ENCODE measurements around the gene FBXW9. TPM values are rescaled to one million over a fixed set of nuclear protein-coding genes. Genes with fewer than 3 reads are reported as not detected.

The FBXW9 gene
- total RNA-seq, 1 experiment from 2014 or later = 14.0 TPM

DNA sequence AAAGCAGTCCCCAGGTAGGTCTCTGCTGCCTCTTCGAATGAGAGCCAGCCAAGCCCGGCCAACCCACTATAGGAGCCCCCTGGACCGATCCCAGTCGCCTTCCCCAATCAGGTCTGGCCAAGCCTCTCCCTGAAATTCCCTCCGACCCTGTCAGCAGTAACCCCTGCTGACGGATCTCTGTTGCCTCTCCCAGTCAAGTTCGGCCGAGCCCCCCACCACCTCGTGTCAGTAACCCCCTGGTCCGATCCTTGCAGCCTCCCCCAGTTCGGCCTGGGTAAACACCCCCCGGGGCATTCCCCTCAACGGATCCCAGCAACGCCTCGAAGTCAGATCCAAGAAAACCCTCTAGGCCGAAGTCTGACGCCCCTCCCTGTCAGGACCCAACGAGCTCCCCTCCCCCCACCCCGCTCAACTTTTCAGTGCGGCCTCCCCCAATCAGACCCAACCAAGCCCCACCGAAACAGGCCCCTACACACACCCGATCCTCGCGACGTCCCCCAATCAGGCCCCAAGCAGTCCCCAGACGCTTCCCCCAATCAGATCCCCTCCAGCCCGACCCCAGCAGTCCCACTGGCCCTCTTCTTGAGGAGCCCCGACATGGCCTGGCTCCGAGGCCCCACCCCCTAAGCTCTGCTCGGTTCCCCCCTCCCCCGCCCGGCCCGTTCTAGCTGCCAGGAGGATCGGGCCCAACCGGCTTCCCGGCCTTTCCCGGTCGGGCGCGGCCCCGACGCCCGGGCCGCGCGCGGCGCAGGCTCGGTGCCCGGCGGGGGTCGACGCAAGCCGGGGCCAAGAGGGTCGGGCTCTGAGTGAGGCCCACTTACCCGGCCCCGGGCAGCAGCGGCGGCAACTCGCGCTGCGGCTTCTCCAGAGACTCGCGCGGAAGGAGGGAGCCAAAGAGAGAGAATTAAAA is 25.5 kb upstream of the FBXW9 start:
- TF ChIP-seq RAD21 (IDR thresholded peaks at IDR 0.05; ENCODE audit: low read depth) = no peak
- no peak for TF ChIP-seq TCF7L2 (IDR thresholded peaks at IDR 0.05; ENCODE audit: borderline replicate concordance, extremely low read depth, insufficient read depth, insufficient read length)
- TF ChIP-seq, protein P1, sequence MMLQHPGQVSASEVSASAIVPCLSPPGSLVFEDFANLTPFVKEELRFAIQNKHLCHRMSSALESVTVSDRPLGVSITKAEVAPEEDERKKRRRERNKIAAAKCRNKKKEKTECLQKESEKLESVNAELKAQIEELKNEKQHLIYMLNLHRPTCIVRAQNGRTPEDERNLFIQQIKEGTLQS (IDR thresholded peaks at IDR 0.05) = no peak
- no peak for TF ChIP-seq MAX (IDR thresholded peaks at IDR 0.05)
- no peak for TF ChIP-seq SRF (IDR thresholded peaks at IDR 0.05; ENCODE audit: low read depth)
- peak; percentile 82; the same call in 1 of the 2 replicates for TF ChIP-seq ZFX (IDR thresholded peaks at IDR 0.05)
- TF ChIP-seq POLR2A (IDR thresholded peaks at IDR 0.05; ENCODE audit: borderline replicate concordance, extremely low read depth, insufficient read depth, insufficient read length) = no peak
- no peak for TF ChIP-seq YY1 (IDR thresholded peaks at IDR 0.05; ENCODE audit: extremely low read depth, insufficient replicate concordance, low read depth, low read length)
- TF ChIP-seq SIN3A (IDR thresholded peaks at IDR 0.05; ENCODE audit: low read depth) = no peak
- Histone ChIP-seq H3K9me3 (ENCODE audit: control insufficient read depth in 1 of 2, insufficient read depth in 1 of 2, low read depth in 1 of 2, low read length in 2 of 2) (no peaks in the 10 kb centered on the region), H3K9ac (ENCODE audit: low read length) (peak overlapping the region; percentile 93), H2AFZ (ENCODE audit: low read depth, low read length, poor library complexity, severe bottlenecking) (no peak overlapping the region), H3K4me3 (replicated peaks in 1 of 2; ENCODE audit: low read depth in 1 of 2, low read length in 2 of 2) (peak overlapping the region; percentile 82 to 93), H3K27ac (ENCODE audit: low read depth, low read length) (peak overlapping the region; percentile 88), H3K79me2 (ENCODE audit: insufficient read depth, low read length) (peaks cover 67% of the 10 kb centered on the region), H3K36me3 (ENCODE audit: control insufficient read depth in 1 of 2, insufficient read depth in 2 of 2, low read length in 2 of 2) (peaks cover 5 to 21% of the 10 kb centered on the region in 2 experiments; a peak in 2 of 4 replicates), H3K9me2 (ENCODE audit: insufficient read depth) (no peaks in the 10 kb centered on the region), H3K4me2 (ENCODE audit: low read length) (peak overlapping the region; percentile 78), H3K4me1 (ENCODE audit: control insufficient read depth in 1 of 2, insufficient read depth in 2 of 2, low read length in 2 of 2) (peaks cover 0 to 41% of the 10 kb centered on the region in 2 experiments; a peak in 3 of 4 replicates), H4K20me1 (ENCODE audit: insufficient read depth) (no peaks in the 10 kb centered on the region), H3K27me3 (ENCODE audit: insufficient read depth, low read length) (no peaks in the 10 kb centered on the region)
- ATAC-seq (peak; percentile 59), DNase-seq (ENCODE audit: low read depth, low spot score) (no peak)
- POLR2A ChIA-PET = interaction anchor here (1.1 to 3.9 kb wide), 5 partner anchors 12 to 70 kb away, joined by 3 to 32 read pairs (median 15); partner anchors contain the start of genes GET3 and JUNB
- CTCF ChIA-PET = interaction anchor here (0.6 to 3.0 kb wide), 9 partner anchors 11 to 323 kb away, joined by 3 to 17 read pairs (median 3); partner anchors contain the start of gene TRIR
- intact Hi-C loops (cut with micrococcal nuclease) = no loop called here
- RAD21 ChIA-PET (ENCODE audit: low non-redundant PET in 1 of 2, low total read pairs in 2 of 2, uncharacterized antibody in 2 of 2, unreplicated experiment in 2 of 2) = interaction anchor here in 1 of 2 experiments (1.0 kb wide), 1 partner anchor 12 kb away, joined by 5 read pairs; no protein-coding TSS in a partner anchor
- no TSS peak for BruUV-seq (replicated peaks)
